HG03097 (cell line): Measurements from ENCODE around the gene SLC26A6.

ENCODE experiments used
- ATAC-seq: cut with Tn5 transposase; IDR thresholded peaks from one replicate; pipeline ENCODE4 v1.9.1; 2021; ENCODE audit not compliant: unreplicated experiment, low FRiP score

SLC26A6 gene

GRCh38 chr3:48634661-48635221, 520 bp downstream of the SLC26A6 start:
- ATAC-seq = no peak

- ATAC-seq = no peak
These were observed 1.5 kb downstream of the SLC26A6 start for GRCh38 chr3:48633743-48634142.

GRCh38 chr3:48633256-48633655, 2.0 kb downstream of the SLC26A6 start:
- ATAC-seq = no peak

- ATAC-seq = no peak
These were observed 3.5 kb downstream of the SLC26A6 start for GRCh38 chr3:48631516-48632448.

- no peak for ATAC-seq
These were observed 4.4 kb downstream of the SLC26A6 start for GRCh38 chr3:48630833-48631232.

- ATAC-seq = no peak
These were observed 4.9 kb downstream of the SLC26A6 start for GRCh38 chr3:48630407-48630806.

GRCh38 chr3:48629894-48630293, 5.4 kb downstream of the SLC26A6 start:
- no peak for ATAC-seq

- ATAC-seq = no peak
These were observed 6.8 kb downstream of the SLC26A6 start for GRCh38 chr3:48628277-48629017.

- no peak for ATAC-seq
These were observed 9.7 kb downstream of the SLC26A6 start for GRCh38 chr3:48625600-48625999.

GRCh38 chr3:48624767-48625166, 10.5 kb downstream of the SLC26A6 start:
- ATAC-seq = no peak

- ATAC-seq = no peak
These were observed 11.3 kb downstream of the SLC26A6 start for GRCh38 chr3:48623851-48624547.

GRCh38 chr3:48621461-48621869, 13.8 kb downstream of the SLC26A6 start, which contains the start of gene TMEM89:
Gene TMEM89 (minus strand): TSS chr3:48621769. CDS start chr3:48621756, 13 bp downstream.
- no peak for ATAC-seq

- no peak for ATAC-seq
These were observed 15.4 kb downstream of the SLC26A6 start for GRCh38 chr3:48619541-48620524.

- no peak for ATAC-seq
These were observed 17.7 kb downstream of the SLC26A6 start for GRCh38 chr3:48617559-48617958.

GRCh38 chr3:48614044-48614443, 21.2 kb downstream of the SLC26A6 start:
- no peak for ATAC-seq

- no peak for ATAC-seq
These were observed 23.0 kb downstream of the SLC26A6 start for GRCh38 chr3:48612309-48612708.

- ATAC-seq = peak; percentile 95
These were observed 25.9 kb downstream of the SLC26A6 start, which contains the start of gene UQCRC1 for GRCh38 chr3:48609088-48610005. Gene UQCRC1 (minus strand): TSS chr3:48609646. CDS start chr3:48609620, 26 bp downstream.

- ATAC-seq = no peak
These were observed 27.7 kb downstream of the SLC26A6 start for GRCh38 chr3:48607519-48607918.
